Mesothelial cell of epicardium (in vitro differentiated cells): ENCODE data around the gene MPPED1. TPM values are rescaled to one million over a fixed set of nuclear protein-coding genes. Genes with fewer than 3 reads are reported as not detected.

ENCODE experiments used
- DNase-seq, 2 experiments: peaks; one replicate each; pipeline ENCODE4 v3.0.0; 2021; ENCODE audit warnings: low spot score in 2 of 2; ENCODE audit not compliant: unreplicated experiment in 2 of 2
- H3K27ac Mint-ChIP-seq: 2 replicates; pipeline ENCODE4 v1.8.0; 2021; ENCODE audit warnings: mixed read lengths
- H3K27me3 Mint-ChIP-seq: 2 replicates; pipeline ENCODE4 v1.8.0; 2021; ENCODE audit warnings: low read depth, mixed read lengths
- H3K36me3 Mint-ChIP-seq: 2 replicates; pipeline ENCODE4 v1.8.0; 2021; ENCODE audit warnings: mixed read lengths
- H3K4me1 Mint-ChIP-seq: 2 replicates; pipeline ENCODE4 v1.8.0; 2021; ENCODE audit warnings: mixed read lengths
- H3K4me3 Mint-ChIP-seq: 2 replicates; pipeline ENCODE4 v1.8.0; 2021; ENCODE audit warnings: mild to moderate bottlenecking, moderate library complexity, mixed read lengths
- H3K9me3 Mint-ChIP-seq: 2 replicates; pipeline ENCODE4 v1.8.0; 2021; ENCODE audit warnings: mixed read lengths
- CTCF ChIP-seq: fragments of 200-600 bp; sonication (generic); IDR thresholded peaks from one replicate; pipeline ENCODE4 v1.5.0; 2021; ENCODE audit warnings: antibody characterized with exemption; ENCODE audit not compliant: unreplicated experiment
- total RNA-seq: library from RNA; stranded (reverse); gene quantifications from 3 replicates; pipeline ENCODE4 v1.2.1, GENCODE V29; 2021

The MPPED1 gene
- total RNA-seq, 1 donor from 2014 or later = 0.76 TPM

DNA sequence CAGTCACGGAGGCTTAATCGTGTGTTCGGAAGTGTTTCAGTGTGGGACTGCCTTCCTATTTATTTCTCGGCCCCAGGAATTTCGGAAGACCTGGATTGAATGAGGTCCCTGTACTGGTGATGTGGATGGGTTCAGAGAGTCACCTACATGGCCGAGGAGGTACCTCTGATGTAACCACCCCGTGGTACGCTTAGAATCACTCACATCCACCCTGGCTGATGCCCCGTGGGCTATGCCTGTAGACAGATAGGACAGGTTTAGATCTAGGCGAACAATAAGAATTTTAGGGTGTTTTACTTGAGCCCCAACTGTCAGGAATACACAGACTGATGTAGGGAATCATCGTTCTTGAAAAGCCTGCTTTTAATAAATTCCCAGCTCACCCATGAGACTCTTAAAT lies 2.0 kb downstream of the MPPED1 start:
- Mint-ChIP-seq H3K36me3 (no peaks in the 10 kb centered on the region), H3K27me3 (peaks cover 88% of the 10 kb centered on the region), H3K9me3 (no peaks in the 10 kb centered on the region), H3K4me1 (peaks cover 6% of the 10 kb centered on the region), H3K27ac (no peak overlapping the region), H3K4me3 (no peak overlapping the region)
- TF ChIP-seq CTCF = no peak
- DNase-seq = no peak

DNA sequence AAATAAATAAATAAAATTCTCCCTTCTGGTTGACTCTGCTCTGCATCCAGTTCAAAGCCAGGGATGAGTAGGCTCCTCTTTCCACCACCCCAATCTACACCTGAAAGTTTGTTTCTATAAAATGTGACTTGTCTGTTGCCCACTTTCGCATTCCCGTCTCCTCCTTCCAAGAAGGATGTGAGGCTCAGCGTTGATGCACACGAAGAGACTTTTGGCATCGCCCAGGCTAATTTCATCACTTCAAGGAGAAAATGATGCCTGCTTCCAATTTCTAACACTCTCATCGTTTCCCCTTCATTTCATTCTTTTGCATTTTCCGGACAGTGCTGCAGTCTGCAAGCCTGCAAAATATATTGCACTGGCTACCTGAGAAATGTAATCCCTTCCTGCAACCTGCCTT lies 3.9 kb downstream of the MPPED1 start:
- Mint-ChIP-seq H3K27ac (no peak overlapping the region), H3K27me3 (peaks cover 85% of the 10 kb centered on the region), H3K4me3 (no peak overlapping the region), H3K9me3 (no peaks in the 10 kb centered on the region), H3K36me3 (no peaks in the 10 kb centered on the region), H3K4me1 (peaks cover 10% of the 10 kb centered on the region)
- DNase-seq = no peak
- no peak for TF ChIP-seq CTCF

DNA sequence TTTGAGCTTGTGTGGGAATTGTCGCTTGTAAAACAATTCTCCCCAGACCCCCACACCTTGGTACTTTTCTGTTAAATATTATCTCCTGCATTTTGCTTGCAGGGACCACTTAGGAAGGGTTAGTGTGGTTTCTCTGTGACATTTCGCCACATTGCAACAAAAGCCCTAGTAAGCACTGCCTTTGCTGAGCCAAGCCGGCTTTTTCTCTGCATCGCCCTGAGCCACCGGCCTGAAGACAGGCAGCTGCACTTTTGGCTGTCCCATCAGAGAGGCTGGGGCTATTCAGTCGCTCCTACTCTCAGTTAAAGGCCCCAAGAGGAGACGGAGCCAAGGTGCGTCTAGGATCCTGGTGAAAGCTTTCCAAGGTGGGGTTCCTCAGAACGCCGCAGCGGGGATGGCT lies 5.7 kb downstream of the MPPED1 start:
- Mint-ChIP-seq H3K27me3 (peaks cover 89% of the 10 kb centered on the region), H3K4me1 (peaks cover 10% of the 10 kb centered on the region), H3K9me3 (no peaks in the 10 kb centered on the region), H3K36me3 (no peaks in the 10 kb centered on the region), H3K4me3 (no peak overlapping the region), H3K27ac (no peak overlapping the region)
- no peak for TF ChIP-seq CTCF
- DNase-seq = no peak

GRCh38 chr22:43418079-43418825 lies 6.4 kb downstream of the MPPED1 start:
- Mint-ChIP-seq H3K36me3 (no peaks in the 10 kb centered on the region), H3K27ac (no peak overlapping the region), H3K4me3 (no peak overlapping the region), H3K27me3 (peaks cover 82% of the 10 kb centered on the region), H3K4me1 (peaks cover 8% of the 10 kb centered on the region), H3K9me3 (no peaks in the 10 kb centered on the region)
- DNase-seq = no peak
- TF ChIP-seq CTCF = no peak

GRCh38 chr22:43419371-43420080 lies 7.7 kb downstream of the MPPED1 start:
- H3K27ac Mint-ChIP-seq = no peak overlapping the region
- no peaks in the 10 kb centered on the region for H3K9me3 Mint-ChIP-seq
- H3K4me3 Mint-ChIP-seq = no peak overlapping the region
- no peaks in the 10 kb centered on the region for H3K36me3 Mint-ChIP-seq
- DNase-seq = no peak
- peaks cover 8% of the 10 kb centered on the region for H3K4me1 Mint-ChIP-seq
- peaks cover 69% of the 10 kb centered on the region for H3K27me3 Mint-ChIP-seq
- TF ChIP-seq CTCF = no peak
